Glutamatergic neuron (in vitro differentiated cells): Measurements from ENCODE around the gene SCN5A. TPM values are rescaled to one million over a fixed set of nuclear protein-coding genes. Genes with fewer than 3 reads are reported as not detected.

Experiments
- DNase-seq: peaks from one replicate; pipeline ENCODE4 v3.0.0; 2022
- H3K27ac Mint-ChIP-seq: one replicate; pipeline ENCODE4 v1.8.0; 2020; ENCODE audit warnings: mild to moderate bottlenecking, mixed read lengths, inconsistent platforms; ENCODE audit not compliant: unreplicated experiment
- H3K27me3 Mint-ChIP-seq: one replicate; pipeline ENCODE4 v1.8.0; 2020; ENCODE audit warnings: mild to moderate bottlenecking, moderate library complexity, mixed read lengths, inconsistent platforms; ENCODE audit not compliant: unreplicated experiment
- H3K36me3 Mint-ChIP-seq: one replicate; pipeline ENCODE4 v1.8.0; 2020; ENCODE audit warnings: mild to moderate bottlenecking, mixed read lengths, inconsistent platforms; ENCODE audit not compliant: unreplicated experiment
- H3K4me1 Mint-ChIP-seq: one replicate; pipeline ENCODE4 v1.8.0; 2020; ENCODE audit warnings: mild to moderate bottlenecking, low read depth, mixed read lengths, inconsistent platforms; ENCODE audit not compliant: unreplicated experiment
- H3K4me3 Mint-ChIP-seq: one replicate; pipeline ENCODE4 v1.8.0; 2020; ENCODE audit warnings: mild to moderate bottlenecking, mixed read lengths, inconsistent platforms; ENCODE audit not compliant: unreplicated experiment
- H3K9me3 Mint-ChIP-seq: one replicate; pipeline ENCODE4 v1.8.0; 2020; ENCODE audit warnings: mild to moderate bottlenecking, moderate library complexity, mixed read lengths, inconsistent platforms; ENCODE audit not compliant: unreplicated experiment
- CTCF ChIP-seq: fragments of 200-600 bp; sonication (generic); IDR thresholded peaks from one replicate; pipeline ENCODE4 v1.5.0; 2021; ENCODE audit not compliant: partially characterized antibody, unreplicated experiment
- total RNA-seq: library from RNA; stranded (reverse); fragmentation: NEBNext Ultra II Directional; extraction: Animal tissue kit (Norgen Biotek cat#: 25700); gene quantifications from one replicate; pipeline ENCODE4 v1.2.1, GENCODE V29; 2021; ENCODE audit not compliant: unreplicated experiment

SCN5A gene
- total RNA-seq, 1 donor from 2014 or later, result 4.8 TPM

GRCh38 chr3:38616111-38616510 is 33.4 kb downstream of the SCN5A start:
- no peak overlapping the region for H3K4me3 Mint-ChIP-seq
- H3K4me1 Mint-ChIP-seq, result no peaks in the 10 kb centered on the region
- H3K27ac Mint-ChIP-seq, result no peak overlapping the region
- H3K9me3 Mint-ChIP-seq, result peaks cover 2% of the 10 kb centered on the region
- TF ChIP-seq CTCF, result no peak
- no peaks in the 10 kb centered on the region for H3K27me3 Mint-ChIP-seq
- no peak for DNase-seq
- no peaks in the 10 kb centered on the region for H3K36me3 Mint-ChIP-seq

- H3K36me3 Mint-ChIP-seq, result no peaks in the 10 kb centered on the region
- no peaks in the 10 kb centered on the region for H3K27me3 Mint-ChIP-seq
- DNase-seq, result no peak
- TF ChIP-seq CTCF, result no peak
- H3K4me3 Mint-ChIP-seq, result no peak overlapping the region
- H3K9me3 Mint-ChIP-seq, result peaks cover 2% of the 10 kb centered on the region
- H3K4me1 Mint-ChIP-seq, result no peaks in the 10 kb centered on the region
- no peak overlapping the region for H3K27ac Mint-ChIP-seq
Measured at GRCh38 chr3:38614651-38615352, 34.7 kb downstream of the SCN5A start.

GRCh38 chr3:38614091-38614490 is 35.4 kb downstream of the SCN5A start:
- Mint-ChIP-seq H3K27me3 (no peaks in the 10 kb centered on the region), H3K36me3 (no peaks in the 10 kb centered on the region), H3K4me1 (no peaks in the 10 kb centered on the region), H3K4me3 (no peak overlapping the region), H3K27ac (no peak overlapping the region), H3K9me3 (peaks cover 2% of the 10 kb centered on the region)
- no peak for DNase-seq
- no peak for TF ChIP-seq CTCF

- H3K27me3 Mint-ChIP-seq, result no peaks in the 10 kb centered on the region
- no peaks in the 10 kb centered on the region for H3K4me1 Mint-ChIP-seq
- no peak overlapping the region for H3K27ac Mint-ChIP-seq
- no peaks in the 10 kb centered on the region for H3K36me3 Mint-ChIP-seq
- peaks cover 2% of the 10 kb centered on the region for H3K9me3 Mint-ChIP-seq
- TF ChIP-seq CTCF, result no peak
- no peak overlapping the region for H3K4me3 Mint-ChIP-seq
- DNase-seq, result no peak
Measured at GRCh38 chr3:38613426-38613825, 36.1 kb downstream of the SCN5A start.

GRCh38 chr3:38611866-38612265 is 37.6 kb downstream of the SCN5A start:
- no peaks in the 10 kb centered on the region for H3K4me1 Mint-ChIP-seq
- H3K9me3 Mint-ChIP-seq, result peaks cover 2% of the 10 kb centered on the region
- no peak for TF ChIP-seq CTCF
- H3K4me3 Mint-ChIP-seq, result no peak overlapping the region
- H3K27me3 Mint-ChIP-seq, result no peaks in the 10 kb centered on the region
- DNase-seq, result no peak
- no peaks in the 10 kb centered on the region for H3K36me3 Mint-ChIP-seq
- no peak overlapping the region for H3K27ac Mint-ChIP-seq
